Measurements from ENCODE around the gene ADARB2. TPM values are rescaled to one million over a fixed set of nuclear protein-coding genes. Genes with fewer than 3 reads are reported as not detected.

ADARB2 gene
- total and polyA plus RNA-seq, 10 of the 15 experiments (the other 5 are each of a cell fraction or from before 2014, with no cell fraction given) = 0.02 to 4.1 (median 0.76) TPM

- TSS peak; percentile 18 for BruUV-seq (replicated peaks)
- H3K27me3 ChIP-seq (replicated peaks in 1 of 2; ENCODE audit: control insufficient read depth in 2 of 2, insufficient read depth in 2 of 2, low read length in 1 of 2) = no peaks in the 10 kb centered on the region
- H3K27ac ChIP-seq (ENCODE audit: control insufficient read depth, insufficient read depth) = no peak overlapping the region
- H3K9me3 ChIP-seq (replicated peaks; ENCODE audit: control insufficient read depth, insufficient read depth, low read length) = no peaks in the 10 kb centered on the region; the same call in 2 of the 3 replicates
- in situ Hi-C loops (cut with MboI) (no loop called here), intact Hi-C loops (cut with micrococcal nuclease; ENCODE audit: unreplicated experiment) (no loop called here)
- FAIRE-seq = no peak
- no peak for ATAC-seq
- no peak overlapping the region for H3K4me2 ChIP-seq (ENCODE audit: control insufficient read depth, insufficient read depth)
- no peaks in the 10 kb centered on the region for H3K79me2 ChIP-seq (ENCODE audit: control insufficient read depth, insufficient read depth, low read length)
- no peak for DNase-seq (ENCODE audit: low read depth, low spot score)
- H4K20me1 ChIP-seq (ENCODE audit: control insufficient read depth, insufficient read depth) = no peaks in the 10 kb centered on the region
- H3K4me3 ChIP-seq = no peak overlapping the region
- 58% methylated on average over 15 of the region's 15 CpGs for WGBS (ENCODE audit: insufficient coverage, insufficient replicate concordance, low lambda C conversion rate, missing lambda C conversion rate)
- SMC1A ChIA-PET (ENCODE audit: uncharacterized antibody, unreplicated experiment) = interaction anchor here (1.1 to 1.7 kb wide), 2 partner anchors 20 to 89 kb away, joined by 3 to 5 read pairs; no protein-coding TSS in a partner anchor
- no peak for TF ChIP-seq E2F8 (IDR thresholded peaks at IDR 0.05; ENCODE audit: low read depth, partially characterized antibody)
- no peak for TF ChIP-seq ZBTB11 (CRISPR knock-in tag; IDR thresholded peaks at IDR 0.05)
- TF ChIP-seq HDGF (IDR thresholded peaks at IDR 0.05) = no peak
- no peak for TF ChIP-seq BMI1 (IDR thresholded peaks at IDR 0.05; ENCODE audit: borderline replicate concordance)
- no peak for TF ChIP-seq BCL11A (IDR thresholded peaks at IDR 0.05; ENCODE audit: low read depth, low read length)
- TF ChIP-seq BHLHE40 (IDR thresholded peaks at IDR 0.05; ENCODE audit: borderline replicate concordance in 1 of 2, low read depth in 2 of 2, low read length in 1 of 2) = no peak
- H3K9ac ChIP-seq (ENCODE audit: control insufficient read depth, insufficient read depth, low read length) = no peak overlapping the region
- POLR2A ChIA-PET = no interaction called here
- H2AFZ ChIP-seq (ENCODE audit: control insufficient read depth, low read depth, low read length) = no peak overlapping the region
- CTCF ChIA-PET = no interaction called here
- RAD21 ChIA-PET (ENCODE audit: unreplicated experiment) = no interaction called here
- H3K36me3 ChIP-seq (ENCODE audit: control insufficient read depth in 2 of 2, insufficient read depth in 2 of 2, low read length in 1 of 2) = no peaks in the 10 kb centered on the region
- H3K4me1 ChIP-seq (ENCODE audit: control insufficient read depth, insufficient read depth, low read length) = no peaks in the 10 kb centered on the region
Observed at GRCh38 chr10:1509011-1509530, 228.3 kb downstream of the ADARB2 start.

Data from GM12878 (cell line).